DND-41 (cell line): ENCODE results near the gene PAM.

ENCODE experiments used
- EZH2 ChIP-seq: IDR thresholded peaks from 3 replicates; pipeline ENCODE4 v1.6.1; 2012; ENCODE audit warnings: borderline replicate concordance, low read depth, mild to moderate bottlenecking, moderate library complexity, low read length, inconsistent platforms; ENCODE audit not compliant: severe bottlenecking
- TF ChIP-seq, protein P1 (sequence below): IDR thresholded peaks from 2 replicates; pipeline ENCODE4 v1.5.1; 2012; ENCODE audit warnings: borderline replicate concordance, low read length, moderate library complexity, mild to moderate bottlenecking; ENCODE audit not compliant: poor library complexity, severe bottlenecking; ENCODE audit errors: extremely low read depth

DNA sequence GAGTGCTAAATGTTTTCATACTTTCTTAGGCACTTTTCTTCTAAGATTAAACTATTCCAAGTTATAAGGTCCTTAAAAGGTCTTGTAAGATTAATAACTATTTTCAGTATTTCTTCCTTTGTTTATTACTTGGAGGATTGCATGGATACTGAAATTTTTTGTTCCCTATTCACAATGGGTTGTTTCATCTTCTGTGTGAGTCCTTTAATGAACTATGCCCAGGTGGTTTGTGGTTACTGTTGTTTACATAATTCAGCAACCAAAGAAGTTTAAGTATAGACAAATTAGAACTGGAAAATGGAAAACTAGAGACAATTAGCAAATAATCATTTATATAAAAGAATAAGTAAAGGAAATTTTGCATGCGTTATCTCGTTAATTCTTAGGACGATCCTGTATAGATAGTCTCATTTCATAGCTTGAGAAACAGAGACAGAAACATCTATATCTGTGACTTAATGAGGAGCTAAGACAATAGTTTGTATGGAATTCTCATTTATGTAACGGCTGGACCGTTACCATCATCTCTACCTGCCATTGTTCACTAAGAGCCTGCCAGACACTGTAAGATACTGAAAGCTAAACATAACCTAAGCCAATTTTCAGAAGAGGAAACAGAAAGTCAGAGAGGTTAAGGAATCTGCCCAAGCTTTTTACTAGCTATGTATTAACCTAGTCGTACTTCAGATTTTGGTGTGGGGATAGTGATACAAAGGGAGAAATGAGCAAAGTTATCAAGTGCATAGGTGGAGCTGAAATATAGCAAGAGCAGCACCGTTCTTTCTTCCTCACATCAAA lies 148.2 kb downstream of the PAM start:
- TF ChIP-seq, protein P1, sequence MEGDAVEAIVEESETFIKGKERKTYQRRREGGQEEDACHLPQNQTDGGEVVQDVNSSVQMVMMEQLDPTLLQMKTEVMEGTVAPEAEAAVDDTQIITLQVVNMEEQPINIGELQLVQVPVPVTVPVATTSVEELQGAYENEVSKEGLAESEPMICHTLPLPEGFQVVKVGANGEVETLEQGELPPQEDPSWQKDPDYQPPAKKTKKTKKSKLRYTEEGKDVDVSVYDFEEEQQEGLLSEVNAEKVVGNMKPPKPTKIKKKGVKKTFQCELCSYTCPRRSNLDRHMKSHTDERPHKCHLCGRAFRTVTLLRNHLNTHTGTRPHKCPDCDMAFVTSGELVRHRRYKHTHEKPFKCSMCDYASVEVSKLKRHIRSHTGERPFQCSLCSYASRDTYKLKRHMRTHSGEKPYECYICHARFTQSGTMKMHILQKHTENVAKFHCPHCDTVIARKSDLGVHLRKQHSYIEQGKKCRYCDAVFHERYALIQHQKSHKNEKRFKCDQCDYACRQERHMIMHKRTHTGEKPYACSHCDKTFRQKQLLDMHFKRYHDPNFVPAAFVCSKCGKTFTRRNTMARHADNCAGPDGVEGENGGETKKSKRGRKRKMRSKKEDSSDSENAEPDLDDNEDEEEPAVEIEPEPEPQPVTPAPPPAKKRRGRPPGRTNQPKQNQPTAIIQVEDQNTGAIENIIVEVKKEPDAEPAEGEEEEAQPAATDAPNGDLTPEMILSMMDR, result no peak
- TF ChIP-seq EZH2, result no peak
